NCI-H187 (cell line): Measurements from ENCODE around the gene MR1.

Source experiments
- DNase-seq, 2 experiments: peaks; one replicate each; lab custom pipeline; 2025; lab: John Stamatoyannopoulos, UW

The MR1 gene

GRCh38 chr1:181108304-181108867, 74.6 kb downstream of the MR1 start:
- DNase-seq: no peak

- no peak for DNase-seq
Observed at GRCh38 chr1:181110013-181110412, 76.2 kb downstream of the MR1 start.
